ENCODE data around the gene CEACAM3. TPM values are rescaled to one million over a fixed set of nuclear protein-coding genes. Genes with fewer than 3 reads are reported as not detected.
A peak's percentile ranks its signal among the peaks of the same experiment; 100 is the strongest.

Gene CEACAM3
- total and polyA plus RNA-seq, 9 of the 15 experiments (the other 6 are each of a cell fraction or from before 2014, with no cell fraction given): not detected

GRCh38 chr19:41847351-41848105, 51.1 kb downstream of the CEACAM3 start:
- Histone ChIP-seq H3K9ac (ENCODE audit: insufficient read depth in 1 of 2, low read depth in 2 of 2, low read length in 2 of 2) (no peak overlapping the region), H3K9me1 (ENCODE audit: control insufficient read depth, insufficient read depth, low read length) (no peaks in the 10 kb centered on the region), H3K4me2 (ENCODE audit: insufficient read depth, low read length) (no peak overlapping the region), H3K4me1 (replicated peaks in 1 of 2; ENCODE audit: control insufficient read depth in 2 of 2, insufficient read depth in 2 of 2, low read length in 2 of 2) (peaks cover 13 to 24% of the 10 kb centered on the region in 2 experiments; a peak in 4 of 5 replicates), H3K9me3 (replicated peaks; ENCODE audit: control insufficient read depth, insufficient read depth, low read depth, low read length) (peaks cover 2% of the 10 kb centered on the region; the same call in 1 of the 2 replicates), H3K36me3 (ENCODE audit: control insufficient read depth, insufficient read depth, low read length) (no peaks in the 10 kb centered on the region), H3K27me3 (ENCODE audit: control insufficient read depth in 2 of 2, insufficient read depth in 2 of 2, low read length in 2 of 2) (peaks cover 6 to 14% of the 10 kb centered on the region in 2 experiments; a peak in 4 of 5 replicates), H3K4me3 (no peak overlapping the region), H3K27ac (ENCODE audit: extremely low read depth, low read depth, low read length) (no peak overlapping the region), H4K20me1 (replicated peaks; ENCODE audit: control insufficient read depth, insufficient read depth, low read length) (no peaks in the 10 kb centered on the region), H2AFZ (ENCODE audit: low read depth, low read length) (no peak overlapping the region), H3K79me2 (ENCODE audit: control insufficient read depth, insufficient read depth, low read length) (no peaks in the 10 kb centered on the region)
- no TSS peak for BruUV-seq (replicated peaks)
- no peak for ATAC-seq
- intact Hi-C loops (cut with micrococcal nuclease) (no loop called here), in situ Hi-C loops (cut with MboI) (no loop called here)
- WGBS (ENCODE audit: insufficient coverage, low coverage, missing lambda C conversion rate): 49% methylated on average over 19 of the region's 19 CpGs
- peak in 2 of 4 experiments; percentile 4 to 7 for DNase-seq (ENCODE audit: extremely low read depth in 1 of 4, low spot score in 3 of 4)
- ChIA-PET POLR2A (interaction anchor here (0.6 to 0.9 kb wide), 2 partner anchors 9 to 26 kb away, joined by 3 to 4 read pairs; no protein-coding TSS in a partner anchor), CTCF (ENCODE audit: low intra/inter-chr PET ratio) (no interaction called here)
- FAIRE-seq: no peak
- no peak for TF ChIP-seq NR3C1 (CRISPR knock-in tag; IDR thresholded peaks at IDR 0.05)
- no peak for TF ChIP-seq PHB2 (IDR thresholded peaks at IDR 0.05; ENCODE audit: low read depth)
- TF ChIP-seq PML (IDR thresholded peaks at IDR 0.05; ENCODE audit: low read length): no peak
- TF ChIP-seq SP1 (CRISPR knock-in tag; IDR thresholded peaks at IDR 0.05): no peak
- TF ChIP-seq PHF8 (IDR thresholded peaks at IDR 0.05; ENCODE audit: borderline replicate concordance, low read length): no peak
- no peak for TF ChIP-seq CREB1 (IDR thresholded peaks at IDR 0.05)
- TF ChIP-seq CREB1 (CRISPR knock-in tag; IDR thresholded peaks at IDR 0.05): no peak
- no peak for TF ChIP-seq ZNF124 (CRISPR knock-in tag; IDR thresholded peaks at IDR 0.05)
- no peak for TF ChIP-seq HDGF (IDR thresholded peaks at IDR 0.05)
- TF ChIP-seq IRF2 (CRISPR knock-in tag; IDR thresholded peaks at IDR 0.05): no peak
- TF ChIP-seq ZFP91 (CRISPR knock-in tag; IDR thresholded peaks at IDR 0.05): no peak
- no peak for TF ChIP-seq ZBTB43 (CRISPR knock-in tag; IDR thresholded peaks at IDR 0.05)
- TF ChIP-seq SRSF1 (IDR thresholded peaks at IDR 0.05; ENCODE audit: low read depth, low read length): no peak
- TF ChIP-seq ZMIZ1 (IDR thresholded peaks at IDR 0.05; ENCODE audit: low read depth in 2 of 2, low read length in 2 of 2): no peak
- TF ChIP-seq CBX3 (IDR thresholded peaks at IDR 0.05; ENCODE audit: borderline replicate concordance in 1 of 2, low read length in 2 of 2): no peak
- TF ChIP-seq TCF7L2 (IDR thresholded peaks at IDR 0.05; ENCODE audit: low read depth, low read length): no peak

All from K562 (cell line).